T-cell (primary cell): ENCODE data around the gene AFF1. TPM values are rescaled to one million over a fixed set of nuclear protein-coding genes. Genes with fewer than 3 reads are reported as not detected.

Experiments used
- ATAC-seq, 4 experiments: fragments of 200-7000 bp in 3 of 4; fragments of 150-1000 bp in 1 of 4; cut with Tn5 transposase; replicated peaks in 1 of 4; 1 replicate in 3 of 4; 2 replicates in 1 of 4; pipeline ENCODE4 v1.10.0; 2021; ENCODE audit warnings: moderate library complexity in 3 of 4, mild to moderate bottlenecking in 2 of 4, moderate number of reproducible peaks in 1 of 4
- CTCF ChIA-PET, 2 donors: fragments of 300-600 bp; sonication (Branson Sonifier 250); formaldehyde crosslinking; loops; one replicate each; lab custom pipeline; 2022; ENCODE audit warnings: antibody characterized with exemption in 2 of 2; lab: Charles Lee
- POLR2A ChIA-PET, 2 donors: fragments of 300-600 bp; sonication (Branson Sonifier 250); formaldehyde crosslinking; loops; one replicate each; lab custom pipeline; 2022; ENCODE audit warnings: antibody characterized with exemption in 2 of 2; lab: Charles Lee
- DNase-seq, 35 experiments: peaks; one replicate each; pipeline versions ENCODE4 v3.0.0 to v3.0.0-alpha.2; 2013 to 2023
- H3K27ac ChIP-seq: one replicate; pipeline ENCODE4 v1.5.1; 2013; ENCODE audit warnings: low read length
- H3K27me3 ChIP-seq, 2 experiments: replicated peaks in 1 of 2; 1 replicate in 1 of 2; 2 replicates in 1 of 2; pipeline versions ENCODE4 v1.6.1 to v1.7.0; 2013; ENCODE audit warnings: low read length in 1 of 2, mixed read lengths in 1 of 2; ENCODE audit not compliant: control insufficient read depth in 2 of 2, insufficient read depth in 2 of 2; ENCODE audit errors: extremely low read depth in 1 of 2
- H3K36me3 ChIP-seq, 2 donors: 1 replicate in 1 of 2; 2 replicates in 1 of 2; pipeline versions ENCODE4 v1.6.1 to v1.7.0; 2013; ENCODE audit warnings: low read length in 1 of 2; ENCODE audit not compliant: control insufficient read depth in 2 of 2, insufficient read depth in 1 of 2; ENCODE audit errors: extremely low read depth in 1 of 2
- H3K4me1 ChIP-seq, 2 experiments: 1 replicate in 1 of 2; 2 replicates in 1 of 2; pipeline versions ENCODE4 v1.6.1 to v1.7.0; 2013; ENCODE audit warnings: low read length in 2 of 2, mixed read lengths in 1 of 2; ENCODE audit not compliant: insufficient read depth in 2 of 2, control insufficient read depth in 1 of 2; ENCODE audit errors: extremely low read depth in 1 of 2
- H3K4me3 ChIP-seq, 2 donors: 1 replicate in 1 of 2; 2 replicates in 1 of 2; pipeline versions ENCODE4 v1.5.1 to v1.7.0; 2013; ENCODE audit warnings: mild to moderate bottlenecking in 2 of 2, low read length in 1 of 2, moderate library complexity in 1 of 2; ENCODE audit not compliant: control insufficient read depth in 1 of 2; ENCODE audit errors: extremely low read depth in 1 of 2
- H3K9me3 ChIP-seq: 2 replicates; pipeline ENCODE4 v1.7.0; 2013
- H3K27ac Mint-ChIP-seq, 2 donors: one replicate each; pipeline ENCODE4 v1.8.0; 2020 to 2021; ENCODE audit warnings: mild to moderate bottlenecking in 2 of 2, mixed read lengths in 2 of 2
- H3K27me3 Mint-ChIP-seq, 2 donors: one replicate each; pipeline ENCODE4 v1.8.0; 2021 to 2022; ENCODE audit warnings: mixed read lengths in 2 of 2
- H3K36me3 Mint-ChIP-seq: one replicate; pipeline ENCODE4 v1.8.0; 2021; ENCODE audit warnings: mixed read lengths
- H3K4me1 Mint-ChIP-seq, 3 donors: one replicate each; pipeline ENCODE4 v1.8.0; 2020 to 2022; ENCODE audit warnings: mixed read lengths in 3 of 3, mild to moderate bottlenecking in 1 of 3
- H3K4me3 Mint-ChIP-seq, 3 donors: one replicate each; pipeline ENCODE4 v1.8.0; 2020 to 2022; ENCODE audit warnings: mild to moderate bottlenecking in 3 of 3, mixed read lengths in 3 of 3, moderate library complexity in 3 of 3
- H3K9me3 Mint-ChIP-seq, 3 donors: one replicate each; pipeline ENCODE4 v1.8.0; 2020 to 2022; ENCODE audit warnings: mixed read lengths in 3 of 3
- WGBS: methylation state at CpG from one replicate; pipeline ENCODE4 v1.1.5; 2013; ENCODE audit warnings: missing lambda C conversion rate; ENCODE audit not compliant: insufficient coverage; 5-methylcytosine and 5-hydroxymethylcytosine counted together
- total RNA-seq, 35 experiments: library from RNA in 6 of 35; stranded (reverse) in 6 of 35; fragments of 120-200 nt in 1 of 35; gene quantifications; one replicate each; pipeline versions ENCODE4 v1.2.1 to v1.2.4 and lab custom pipeline; 2013 to 2026

The AFF1 gene
- total RNA-seq, 5 donors from 2014 or later (not counting 1 experiment from before 2014, with no cell fraction given), result 65.3 to 112 (median 93.4) TPM

DNA sequence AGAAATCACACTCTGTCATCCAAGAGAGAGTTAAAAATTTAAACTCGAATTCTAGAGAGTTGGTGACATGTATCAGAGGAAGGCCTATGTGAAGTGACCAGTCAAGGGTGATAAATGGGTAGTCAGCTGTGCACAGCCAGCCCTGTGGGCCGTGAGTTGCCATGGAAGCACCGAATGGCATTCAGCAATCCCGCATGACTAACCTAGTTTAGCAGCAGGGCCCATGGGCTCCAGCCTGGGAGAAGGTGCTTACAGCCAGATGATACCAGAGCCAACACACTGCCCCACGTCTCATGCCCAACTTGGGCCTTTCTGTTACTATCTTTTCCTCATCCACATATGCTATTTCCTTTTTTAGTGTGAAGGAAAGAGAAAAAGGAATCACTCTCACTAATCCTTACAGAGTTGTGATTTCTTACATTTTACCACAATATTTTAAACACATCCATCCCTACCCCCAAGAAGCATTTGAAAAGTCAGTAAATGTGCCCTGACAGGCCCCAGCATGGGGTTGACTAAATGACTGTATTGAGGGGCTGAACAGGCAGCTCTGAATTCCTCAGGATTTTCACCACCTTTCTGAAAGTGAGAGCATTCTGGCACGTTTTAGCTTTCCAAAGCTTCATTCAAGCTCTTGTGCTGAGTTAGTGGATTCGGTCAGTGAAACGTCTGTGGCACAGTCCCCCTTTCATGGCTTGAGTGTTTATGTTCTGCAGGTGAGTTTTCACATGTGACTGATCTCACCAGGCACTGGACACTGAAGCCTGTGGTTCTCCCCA is 104.2 kb downstream of the AFF1 start:
- no peak overlapping the region for H3K4me3 Mint-ChIP-seq
- peaks cover 2% of the 10 kb centered on the region for H3K36me3 Mint-ChIP-seq
- H3K27me3 Mint-ChIP-seq, result no peaks in the 10 kb centered on the region
- H3K4me1 Mint-ChIP-seq, result peaks cover 70 to 81% (median 76%) of the 10 kb centered on the region in 3 donors
- DNase-seq (no peak), ATAC-seq (no peak)
- no peaks in the 10 kb centered on the region for H3K9me3 ChIP-seq
- no peaks in the 10 kb centered on the region for H3K9me3 Mint-ChIP-seq
- no peak overlapping the region for H3K4me3 ChIP-seq
- 94% methylated on average over 4 of the region's 8 CpGs for WGBS
- no peak overlapping the region for H3K27ac ChIP-seq
- H3K27ac Mint-ChIP-seq, result peak overlapping the region in 1 of 2 donors; percentile 22
- H3K4me1 ChIP-seq, result peaks cover 0 to 24% of the 10 kb centered on the region in 2 experiments
- POLR2A ChIA-PET, result no interaction called here
- H3K36me3 ChIP-seq, result peaks cover 0 to 2% of the 10 kb centered on the region in 2 donors
- no peaks in the 10 kb centered on the region for H3K27me3 ChIP-seq
- CTCF ChIA-PET, result no interaction called here

DNA sequence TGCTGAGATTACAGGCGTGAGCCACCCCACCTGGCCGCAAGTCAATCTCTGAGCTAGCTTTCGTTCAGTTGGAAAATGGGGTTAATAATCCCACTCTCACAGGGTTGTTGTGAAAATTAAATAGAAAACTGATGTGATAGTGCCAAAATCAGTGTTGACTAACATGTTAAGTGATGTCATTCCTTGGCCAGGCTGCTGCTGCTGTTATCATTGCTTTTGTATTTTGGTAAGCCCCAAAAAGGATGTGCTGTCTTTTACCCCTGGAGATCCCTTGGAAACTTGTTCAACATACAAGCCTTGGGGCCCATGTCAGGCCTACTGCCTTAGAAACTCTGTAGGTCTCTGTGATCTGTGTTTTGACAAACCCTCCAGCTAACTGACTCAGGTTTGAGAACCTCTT is 106.3 kb downstream of the AFF1 start:
- Mint-ChIP-seq H3K4me1 (peaks cover 53 to 73% (median 69%) of the 10 kb centered on the region in 3 donors), H3K36me3 (peaks cover 7% of the 10 kb centered on the region), H3K27ac (peak overlapping the region in 1 of 2 donors; percentile 34), H3K9me3 (no peaks in the 10 kb centered on the region), H3K4me3 (no peak overlapping the region), H3K27me3 (no peaks in the 10 kb centered on the region)
- H3K4me3 ChIP-seq, result no peak overlapping the region
- H3K4me1 ChIP-seq, result peaks cover 2 to 20% of the 10 kb centered on the region in 2 experiments
- no CpG with 5 or more reads among the region's 3 CpGs for WGBS
- POLR2A ChIA-PET, result interaction anchor here in 1 of 2 donors (0.6 to 0.8 kb wide), 3 partner anchors 14 to 119 kb away, joined by 3 to 6 read pairs (median 3); no protein-coding TSS in a partner anchor
- H3K27ac ChIP-seq, result no peak overlapping the region
- CTCF ChIA-PET, result interaction anchor here in 1 of 2 donors (0.6 kb wide), 1 partner anchor 117 kb away, joined by 4 read pairs; no protein-coding TSS in a partner anchor
- no peak for DNase-seq
- no peaks in the 10 kb centered on the region for H3K9me3 ChIP-seq
- H3K36me3 ChIP-seq, result peaks cover 0 to 2% of the 10 kb centered on the region in 2 donors
- H3K27me3 ChIP-seq, result no peaks in the 10 kb centered on the region
- ATAC-seq, result no peak

DNA sequence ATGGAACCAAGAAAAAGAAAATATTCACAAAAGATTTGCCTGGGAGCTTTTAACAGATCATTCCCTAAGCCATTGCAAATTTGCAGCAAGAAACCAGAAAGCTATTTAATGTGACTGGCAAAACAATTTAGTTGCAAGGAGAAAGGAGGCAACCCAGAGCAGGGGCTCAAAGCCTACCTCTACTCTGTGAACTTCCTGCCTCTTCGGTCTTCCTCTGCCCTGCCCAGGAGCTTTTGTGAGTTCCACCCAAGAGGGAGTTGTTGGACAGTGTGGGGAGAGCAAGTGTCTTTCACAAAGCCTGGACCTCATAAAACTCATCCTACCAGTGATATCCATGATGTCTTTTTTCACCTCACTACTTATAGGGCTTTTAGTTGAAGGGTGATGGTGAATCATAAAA is 107.4 kb downstream of the AFF1 start:
- CTCF ChIA-PET, result no interaction called here
- Histone ChIP-seq H3K27me3 (no peaks in the 10 kb centered on the region), H3K36me3 (peaks cover 2 to 9% of the 10 kb centered on the region in 2 donors), H3K4me1 (peaks cover 2 to 18% of the 10 kb centered on the region in 2 experiments), H3K4me3 (no peak overlapping the region), H3K27ac (no peak overlapping the region), H3K9me3 (no peaks in the 10 kb centered on the region)
- H3K4me3 Mint-ChIP-seq, result no peak overlapping the region
- H3K4me1 Mint-ChIP-seq, result peaks cover 42 to 62% (median 60%) of the 10 kb centered on the region in 3 donors
- H3K36me3 Mint-ChIP-seq, result peaks cover 14% of the 10 kb centered on the region
- H3K27me3 Mint-ChIP-seq, result no peaks in the 10 kb centered on the region
- DNase-seq (no peak), ATAC-seq (peak in 2 of 4 experiments; percentile 40 to 58)
- H3K9me3 Mint-ChIP-seq, result no peaks in the 10 kb centered on the region
- POLR2A ChIA-PET, result no interaction called here
- peak overlapping the region in 1 of 2 donors; percentile 46 for H3K27ac Mint-ChIP-seq
- no CpG with 5 or more reads among the region's 1 CpG for WGBS

DNA sequence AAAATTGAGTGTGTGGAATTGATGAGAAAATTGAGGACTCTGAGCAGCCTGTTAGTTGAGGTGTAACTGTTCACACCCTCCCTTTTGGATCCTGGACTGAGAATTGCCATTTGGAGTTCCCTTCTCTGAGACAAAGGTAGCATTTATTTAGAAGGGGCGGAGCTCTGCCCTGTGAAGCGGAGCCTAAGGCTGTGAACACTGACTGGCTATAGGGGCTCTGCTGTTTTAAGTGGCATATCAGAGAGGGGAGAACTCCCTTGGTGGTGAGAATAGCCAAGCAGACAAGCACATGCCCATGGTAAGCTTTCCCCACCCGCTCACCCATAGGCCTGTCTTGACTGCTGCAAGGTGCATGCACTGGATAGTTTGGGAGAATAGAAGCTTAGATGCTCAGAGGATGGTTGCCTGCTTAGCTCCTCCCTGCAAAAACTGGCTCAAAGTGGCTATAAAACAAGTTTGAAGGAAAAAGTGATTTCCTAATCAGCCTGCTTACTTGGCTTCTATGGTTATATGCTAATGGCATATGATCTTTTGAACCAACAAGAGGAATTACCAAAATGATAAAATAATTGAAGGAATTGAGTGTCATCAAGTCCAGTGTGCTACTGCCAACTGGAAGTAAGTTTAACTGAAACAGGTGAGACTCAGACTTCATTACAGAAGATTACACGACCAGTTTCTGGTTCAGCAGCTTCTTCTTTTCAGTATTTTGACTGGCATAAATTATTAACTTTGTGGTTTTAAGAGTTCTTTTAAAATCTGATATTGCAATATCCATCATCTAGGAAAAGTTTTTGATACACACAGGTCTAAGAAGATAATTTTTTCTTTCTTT is 108.4 kb downstream of the AFF1 start:
- Histone ChIP-seq H3K4me1 (peaks cover 2 to 18% of the 10 kb centered on the region in 2 experiments), H3K27ac (no peak overlapping the region), H3K27me3 (no peaks in the 10 kb centered on the region), H3K36me3 (peaks cover 2 to 16% of the 10 kb centered on the region in 2 donors), H3K4me3 (no peak overlapping the region), H3K9me3 (no peaks in the 10 kb centered on the region)
- Mint-ChIP-seq H3K9me3 (no peaks in the 10 kb centered on the region), H3K4me3 (no peak overlapping the region), H3K27ac (peak overlapping the region; percentile 11 to 17), H3K36me3 (peaks cover 20% of the 10 kb centered on the region), H3K27me3 (no peaks in the 10 kb centered on the region), H3K4me1 (peaks cover 35 to 57% (median 55%) of the 10 kb centered on the region in 3 donors)
- no peak for DNase-seq
- ChIA-PET POLR2A (interaction anchor here (0.6 to 0.7 kb wide), 2 partner anchors 48 to 109 kb away, joined by 3 to 5 read pairs; partner anchors contain the start of gene AFF1 (in 1 of the 2)), CTCF (interaction anchor here (0.5 to 0.6 kb wide), 2 partner anchors 118 to 422 kb away, joined by 3 to 6 read pairs; no protein-coding TSS in a partner anchor)
- no peak for ATAC-seq
- 96% methylated on average over 3 of the region's 4 CpGs for WGBS

DNA sequence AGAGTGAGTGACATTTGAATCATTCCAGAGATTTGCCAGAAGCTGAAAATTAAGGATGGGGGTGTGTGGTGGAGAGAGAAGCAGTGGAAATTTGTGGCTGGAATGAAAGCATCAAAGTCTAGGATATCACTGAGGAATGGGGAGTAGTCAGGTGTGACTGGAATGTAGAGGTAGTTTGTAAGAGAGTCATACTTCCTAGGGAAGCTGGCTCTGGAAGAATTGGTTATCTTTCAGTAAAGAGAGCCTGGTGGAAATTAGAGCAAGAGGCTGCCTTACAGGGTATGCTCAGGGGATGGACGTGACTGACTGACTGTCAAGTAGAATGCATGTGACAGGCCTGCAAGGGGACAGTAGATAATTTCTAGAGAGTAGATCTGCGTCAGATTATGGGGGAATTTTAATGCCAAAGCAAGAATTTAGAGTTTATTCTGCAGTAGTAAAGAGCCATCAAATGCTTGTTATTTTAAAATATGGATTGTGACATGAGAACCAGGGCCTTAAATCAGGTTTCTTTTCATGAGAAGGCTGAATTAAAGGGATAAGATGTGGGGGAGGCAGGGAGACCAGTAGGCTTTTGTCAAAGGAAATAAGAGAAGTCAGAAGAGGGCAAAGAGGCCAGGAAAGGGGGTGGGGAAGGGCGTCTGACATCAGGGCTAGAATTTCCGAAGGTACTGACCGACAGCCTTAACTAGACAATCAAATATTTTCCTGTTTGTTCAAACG is 109.9 kb downstream of the AFF1 start:
- Histone ChIP-seq H3K9me3 (no peaks in the 10 kb centered on the region), H3K4me1 (peaks cover 2 to 18% of the 10 kb centered on the region in 2 experiments), H3K36me3 (peaks cover 0 to 19% of the 10 kb centered on the region in 2 donors), H3K27me3 (no peaks in the 10 kb centered on the region), H3K4me3 (no peak overlapping the region), H3K27ac (no peak overlapping the region)
- DNase-seq (no peak), ATAC-seq (no peak)
- ChIA-PET CTCF (no interaction called here), POLR2A (no interaction called here)
- H3K4me1 Mint-ChIP-seq, result peaks cover 26 to 56% (median 50%) of the 10 kb centered on the region in 3 donors
- no peak overlapping the region for H3K4me3 Mint-ChIP-seq
- no peaks in the 10 kb centered on the region for H3K27me3 Mint-ChIP-seq
- peaks cover 25% of the 10 kb centered on the region for H3K36me3 Mint-ChIP-seq
- H3K27ac Mint-ChIP-seq, result no peak overlapping the region
- no peaks in the 10 kb centered on the region for H3K9me3 Mint-ChIP-seq
- 95% methylated on average over 2 of the region's 6 CpGs for WGBS

DNA sequence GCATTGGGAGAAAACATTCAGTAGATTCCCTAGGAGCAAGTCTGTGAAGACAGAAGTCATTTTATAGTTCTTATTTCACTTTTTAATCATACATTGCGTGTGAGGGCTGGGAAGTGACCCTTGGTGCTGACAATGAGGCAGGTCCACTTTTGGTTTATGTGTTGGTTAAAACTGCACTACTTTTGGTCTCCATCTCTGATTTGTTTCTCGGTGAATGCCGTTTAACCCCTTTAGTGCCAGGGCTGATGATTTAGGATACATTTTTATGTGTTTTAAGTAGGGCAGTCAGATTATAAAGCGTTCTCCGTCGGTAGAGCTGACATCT is 110.4 kb downstream of the AFF1 start:
- Histone ChIP-seq H3K4me3 (no peak overlapping the region), H3K36me3 (peaks cover 0 to 19% of the 10 kb centered on the region in 2 donors), H3K9me3 (no peaks in the 10 kb centered on the region), H3K27ac (no peak overlapping the region), H3K4me1 (peaks cover 2 to 18% of the 10 kb centered on the region in 2 experiments), H3K27me3 (no peaks in the 10 kb centered on the region)
- Mint-ChIP-seq H3K9me3 (no peaks in the 10 kb centered on the region), H3K27ac (no peak overlapping the region), H3K36me3 (peaks cover 28% of the 10 kb centered on the region), H3K4me1 (peaks cover 30 to 53% (median 50%) of the 10 kb centered on the region in 3 donors), H3K27me3 (no peaks in the 10 kb centered on the region), H3K4me3 (no peak overlapping the region)
- ATAC-seq (no peak), DNase-seq (no peak)
- ChIA-PET POLR2A (no interaction called here), CTCF (no interaction called here)
- WGBS, result 100% methylated on average over 2 of the region's 6 CpGs
